HL-60/S4 treated with retinoic acid at 250 ng/mL for 4 days and 3 days (cell line): ENCODE data around the gene TDRD9.

Source experiments
- in situ Hi-C: fragments of 300-500 bp; cut with MboI; formaldehyde crosslinking; loops from 2 replicates; pipeline ENCODE4 v1.7.0; 2022; ENCODE audit warnings: low sequenced_read_pairs

The TDRD9 gene

DNA sequence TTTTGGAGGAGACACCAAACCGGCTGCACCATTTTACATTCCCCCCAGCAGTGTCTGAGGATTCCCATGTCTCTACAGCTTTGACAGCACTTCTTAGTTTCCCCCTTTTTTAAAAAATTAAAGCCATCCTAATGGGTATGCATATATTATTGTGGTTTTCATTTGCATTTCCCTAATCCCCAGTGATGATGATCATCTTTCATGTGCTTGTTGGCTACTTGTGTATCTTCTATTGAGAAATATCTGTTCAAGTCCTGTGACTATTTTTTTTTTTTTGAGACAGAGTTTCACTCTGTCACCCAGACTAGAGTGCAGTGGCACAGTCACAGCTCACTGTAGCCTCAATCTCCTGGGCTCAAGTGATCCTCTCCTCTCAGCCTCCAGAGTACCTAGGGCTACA is 134.0 kb downstream of the TDRD9 start:
- in situ Hi-C loops, result no loop called here

DNA sequence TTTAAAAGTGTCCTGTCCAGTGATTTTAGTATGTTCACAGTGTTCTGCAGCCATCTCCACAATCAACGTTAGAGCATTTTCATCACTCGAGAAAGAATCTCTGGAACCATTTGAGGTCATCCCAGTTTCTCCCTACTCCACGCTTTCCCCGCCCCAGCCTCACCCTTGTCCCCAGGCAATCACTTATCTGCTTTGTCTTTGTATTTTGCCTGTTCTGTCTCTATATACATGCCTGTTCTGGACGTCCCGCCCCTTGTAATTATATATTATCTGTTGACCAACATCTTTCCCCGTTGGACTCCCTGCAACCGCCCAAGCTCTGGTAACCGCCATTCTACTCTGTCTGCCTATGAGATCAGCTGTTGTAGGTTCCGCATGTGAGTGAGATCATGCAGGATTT is 135.7 kb downstream of the TDRD9 start:
- in situ Hi-C loops, result no loop called here

DNA sequence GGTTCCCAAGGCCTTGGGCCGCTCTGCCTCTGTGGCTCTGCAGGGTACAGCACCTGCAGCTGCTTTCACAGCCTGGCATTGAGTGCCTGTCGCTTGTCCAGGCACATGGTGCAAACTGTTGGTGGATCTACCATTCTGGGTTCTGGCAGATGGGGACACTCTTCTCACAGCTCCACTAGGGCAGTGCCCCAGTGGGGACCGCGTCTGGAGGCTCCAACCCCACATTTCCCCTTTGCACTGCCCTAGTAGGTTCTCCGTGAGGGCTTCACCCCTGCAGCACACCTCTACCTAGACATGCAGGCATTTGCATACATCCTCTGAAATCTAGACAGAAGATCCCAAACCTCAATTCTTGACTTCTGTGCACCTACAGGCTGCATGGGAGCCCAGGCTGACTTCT is 138.0 kb downstream of the TDRD9 start:
- in situ Hi-C loops, result no loop called here

DNA sequence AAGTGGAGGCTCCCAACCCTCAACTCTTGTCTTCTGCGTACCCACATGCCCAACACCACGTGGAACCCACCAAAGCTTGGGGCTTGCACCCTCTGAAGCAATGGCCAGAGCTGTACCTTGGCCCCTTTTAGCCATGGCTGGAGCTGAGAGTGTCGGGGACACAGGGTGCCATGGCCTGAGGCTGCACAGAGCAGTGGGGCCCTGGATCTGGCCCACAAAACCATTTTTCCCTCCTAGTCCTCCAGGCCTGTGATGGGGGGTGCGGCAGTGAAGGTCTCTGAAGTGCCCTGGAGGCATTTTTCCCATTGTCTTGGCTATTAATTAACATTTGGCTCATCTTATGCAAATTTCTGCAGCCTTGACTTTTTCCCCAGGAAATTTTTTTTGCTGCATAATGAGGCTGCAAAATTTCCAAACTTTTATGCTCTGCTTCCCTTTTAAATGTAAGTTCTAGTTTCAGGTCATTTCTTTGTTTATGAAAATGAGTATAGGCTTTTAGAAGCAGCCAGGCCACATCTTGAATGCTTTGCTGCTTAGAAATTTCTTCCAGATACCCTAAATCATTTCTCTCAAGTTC is 138.6 kb downstream of the TDRD9 start:
- in situ Hi-C loops, result no loop called here

DNA sequence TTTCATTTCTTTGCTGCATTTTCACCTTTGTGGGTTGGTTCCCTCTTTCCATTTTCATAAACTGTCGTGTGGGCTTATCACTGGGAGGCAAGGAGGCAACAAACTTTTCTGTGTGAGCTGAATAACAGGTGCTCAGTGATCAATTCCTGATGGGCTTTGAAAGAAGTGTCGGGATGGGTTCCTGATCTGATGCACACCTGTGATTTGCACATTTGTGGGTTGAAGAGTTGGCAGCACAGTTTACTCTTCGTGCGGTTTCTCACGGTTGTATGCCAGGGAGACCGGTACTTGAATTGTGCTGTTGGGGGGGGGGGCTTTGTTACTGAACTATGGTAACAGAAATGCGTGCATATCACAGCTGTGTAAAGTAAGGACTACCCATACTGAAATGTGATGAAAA is 141.3 kb downstream of the TDRD9 start:
- in situ Hi-C loops, result no loop called here

DNA sequence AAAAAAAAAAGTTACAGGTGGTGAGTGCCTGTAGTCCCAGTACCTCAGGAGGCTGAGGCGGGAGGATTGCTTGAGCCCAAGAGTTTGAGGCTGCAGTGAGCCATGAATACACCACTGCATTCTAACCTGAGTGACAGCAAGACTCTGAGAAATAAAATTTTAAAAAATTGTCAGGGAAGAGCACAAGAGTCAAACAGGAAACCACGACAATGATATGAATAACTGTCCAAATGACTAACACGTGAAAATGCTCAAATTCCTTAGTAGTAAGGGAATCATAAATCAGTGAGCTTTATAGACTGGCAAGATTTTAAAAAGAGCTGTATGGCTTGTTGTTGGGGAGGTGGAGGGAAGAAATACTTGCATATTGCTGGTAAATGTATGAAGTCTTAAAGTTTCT is 144.3 kb downstream of the TDRD9 start:
- in situ Hi-C loops, result no loop called here

DNA sequence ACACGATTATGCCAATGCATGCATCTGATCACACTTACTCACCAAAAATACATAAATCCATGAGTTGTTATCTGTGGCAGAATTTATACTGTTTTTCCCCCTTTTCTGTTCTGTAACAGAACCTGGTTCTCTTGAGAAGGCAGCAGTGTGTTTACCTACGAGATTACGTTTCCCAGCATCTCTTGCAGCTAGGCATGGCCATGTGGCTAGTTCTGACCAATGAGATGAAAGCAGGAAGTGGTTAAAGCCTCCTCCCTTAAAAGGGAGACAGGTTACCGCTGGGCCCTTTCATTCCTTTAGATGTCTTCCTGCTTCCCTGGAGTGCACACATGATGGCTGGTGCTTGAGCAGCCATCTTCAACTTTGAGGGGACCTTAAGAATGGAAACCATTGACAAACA is 145.5 kb downstream of the TDRD9 start:
- in situ Hi-C loops, result no loop called here

DNA sequence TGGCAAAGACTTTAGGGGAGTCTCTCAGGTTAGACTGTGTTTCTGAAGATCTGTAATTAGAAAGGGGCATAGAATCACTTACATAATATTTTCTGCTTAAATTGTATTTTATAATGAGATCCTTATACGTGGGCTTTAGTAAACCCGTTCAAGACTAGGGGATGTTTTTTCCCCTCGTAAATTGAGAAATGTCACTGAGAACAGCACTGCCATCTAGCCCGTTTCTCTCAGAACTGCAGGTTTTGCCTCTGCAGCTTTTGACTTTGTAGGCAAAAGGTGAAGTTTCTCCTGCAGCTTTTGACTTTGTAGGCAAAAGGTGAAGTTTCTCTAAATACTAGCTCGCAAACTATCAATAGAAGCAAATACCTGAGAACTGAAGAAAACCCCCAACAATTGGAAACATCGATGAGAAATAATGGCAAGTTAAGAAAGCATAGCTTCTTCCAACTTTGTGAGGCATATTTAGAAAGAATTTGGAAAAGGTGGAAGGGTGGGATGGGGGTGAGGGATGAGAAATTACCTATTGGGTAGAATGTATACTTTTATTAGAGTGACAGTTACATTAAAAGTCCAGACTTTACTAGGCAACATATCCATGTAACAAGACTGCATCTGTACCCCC is 147.4 kb downstream of the TDRD9 start:
- in situ Hi-C loops, result loop anchor here (25.0 kb wide), 1 partner anchor 562 kb away; no protein-coding TSS in a partner anchor

DNA sequence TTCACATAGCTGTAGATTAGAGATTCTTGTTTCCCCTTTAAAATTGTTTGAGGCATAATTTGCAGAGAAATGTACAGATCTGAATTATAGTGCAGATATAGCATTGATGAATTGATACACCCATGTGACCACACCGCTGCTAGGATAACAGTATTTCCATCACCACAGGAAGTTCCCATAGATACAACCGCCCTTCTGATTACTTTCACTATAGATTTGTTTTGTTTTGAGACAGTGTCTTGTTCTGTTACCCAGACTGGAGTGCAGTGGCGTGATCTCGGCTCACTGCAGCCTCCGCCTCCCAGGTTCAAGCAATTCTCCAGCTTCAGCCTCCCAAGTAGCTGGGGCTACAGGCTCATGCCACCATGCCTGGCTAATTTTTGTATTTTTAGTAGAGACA is 148.5 kb downstream of the TDRD9 start:
- in situ Hi-C loops, result loop anchor here (25.0 kb wide), 1 partner anchor 561 kb away; no protein-coding TSS in a partner anchor

DNA sequence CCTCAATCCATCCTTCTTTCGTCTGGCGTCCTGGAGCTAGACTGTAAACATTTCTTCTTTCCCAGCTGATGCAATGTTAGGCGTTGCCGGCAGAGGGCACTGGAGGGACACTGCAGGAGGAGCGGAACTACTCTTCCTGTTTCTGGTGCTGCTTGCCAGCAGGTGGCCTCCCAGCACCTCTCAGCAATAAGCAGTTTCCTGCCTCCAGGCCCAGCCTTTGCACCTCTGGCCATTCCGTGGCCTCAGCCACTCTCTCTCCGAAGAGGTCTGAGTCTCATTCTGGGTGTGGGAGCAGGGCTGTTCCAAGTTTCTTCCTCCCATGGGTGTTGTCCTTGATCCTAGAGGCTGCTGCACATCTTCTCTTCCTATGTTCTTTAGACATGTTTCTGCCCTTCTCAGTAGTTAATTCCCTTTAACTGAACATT is 149.8 kb downstream of the TDRD9 start:
- in situ Hi-C loops, result loop anchor here (25.0 kb wide), 1 partner anchor 559 kb away; no protein-coding TSS in a partner anchor

DNA sequence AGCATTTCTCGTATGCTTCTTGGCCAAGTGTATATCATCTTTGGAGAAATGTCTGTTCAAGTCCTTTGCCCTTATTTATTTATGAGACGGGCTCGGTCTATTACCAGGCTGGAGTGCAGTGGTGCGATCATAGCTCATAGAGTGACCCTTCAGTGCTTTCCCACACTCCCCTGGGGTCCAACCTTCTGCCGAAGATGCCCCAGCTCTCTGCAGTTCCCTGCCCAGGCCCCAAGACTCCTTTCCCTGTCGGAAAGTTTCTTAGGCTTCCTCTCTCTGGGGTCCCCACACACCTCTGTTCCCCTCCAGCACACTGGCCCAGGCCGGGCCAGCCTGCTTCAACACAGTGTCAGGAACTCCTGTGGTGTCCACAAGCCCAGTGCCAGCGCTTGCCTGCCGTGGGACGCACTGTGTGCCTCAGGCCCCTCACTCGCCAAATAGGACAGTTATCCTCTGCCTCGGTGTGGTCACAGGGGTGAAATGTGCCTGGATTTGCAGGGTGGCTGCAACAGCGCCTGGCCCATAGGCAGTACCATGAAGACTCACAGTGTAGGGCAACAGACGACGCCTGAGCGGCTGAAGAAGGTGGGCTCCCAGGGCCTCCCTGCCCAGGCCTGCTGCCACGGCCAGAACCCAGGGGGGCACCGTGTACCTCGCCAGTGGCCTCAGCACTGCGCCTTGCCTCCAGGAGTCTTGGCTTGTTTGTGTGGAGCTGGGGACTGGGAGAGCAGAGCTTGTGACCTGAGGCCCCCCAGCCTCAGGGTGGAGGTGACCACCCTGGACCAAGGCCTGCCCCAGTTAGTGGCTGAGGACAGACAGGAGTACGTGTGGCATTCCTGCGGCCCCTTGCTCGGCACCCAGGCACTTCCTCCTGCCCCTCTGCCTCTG is 152.4 kb downstream of the TDRD9 start:
- in situ Hi-C loops, result loop anchor here (25.0 kb wide), 1 partner anchor 557 kb away; no protein-coding TSS in a partner anchor

DNA sequence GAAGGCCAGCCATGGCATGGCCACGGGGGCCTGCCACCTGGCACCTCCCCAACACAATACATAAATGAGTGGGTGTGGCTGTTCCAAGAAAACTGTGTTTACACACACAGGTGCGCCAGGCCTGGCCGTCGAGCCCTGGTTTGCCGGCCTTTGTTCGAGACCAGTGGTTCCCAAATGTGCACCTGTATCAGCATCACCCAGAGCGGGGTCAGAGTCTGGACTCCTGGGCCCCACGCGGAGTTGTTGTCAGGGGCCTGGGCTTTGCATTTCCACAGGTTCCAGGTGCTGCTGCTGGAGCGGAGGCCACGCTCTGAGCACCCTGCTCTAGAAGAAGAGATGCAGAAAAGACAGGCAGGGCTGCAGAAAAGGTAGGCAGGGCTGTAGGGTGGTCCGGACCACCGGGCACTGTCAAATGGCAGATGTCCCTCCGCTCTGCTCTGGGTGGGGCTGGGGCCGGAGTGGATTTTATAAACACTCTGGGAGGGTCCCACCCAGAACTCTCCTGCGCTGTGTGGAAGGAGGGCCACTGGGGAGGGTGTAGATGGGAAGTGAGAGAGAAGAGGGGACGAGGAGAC is 153.1 kb downstream of the TDRD9 start:
- in situ Hi-C loops, result loop anchor here (25.0 kb wide), 1 partner anchor 556 kb away; no protein-coding TSS in a partner anchor

DNA sequence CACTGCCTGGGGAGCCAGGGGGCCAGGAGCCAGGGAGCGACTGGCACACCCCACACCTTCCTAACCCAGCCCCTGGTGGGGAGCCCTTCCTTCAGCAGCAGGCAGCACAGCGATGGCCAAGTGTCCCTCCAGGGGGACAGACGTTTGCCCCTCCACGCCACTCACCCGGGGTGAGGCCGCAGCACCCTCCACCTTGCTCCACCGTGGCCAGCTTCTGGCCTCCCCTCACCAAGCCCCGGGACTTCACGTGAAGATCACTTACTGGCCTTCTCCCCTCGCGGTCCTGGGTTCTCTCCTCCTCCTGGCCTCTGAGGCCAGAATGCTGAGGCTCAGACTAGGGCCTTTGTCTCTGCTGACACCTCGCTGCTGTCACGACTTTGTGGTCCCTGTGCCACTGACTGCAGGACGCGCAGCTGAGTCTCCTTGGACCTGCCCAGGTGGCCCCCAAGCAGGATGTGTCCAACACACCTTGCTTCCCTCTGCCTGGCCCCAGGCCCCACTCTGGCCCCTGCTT is 153.8 kb downstream of the TDRD9 start:
- in situ Hi-C loops, result loop anchor here (25.0 kb wide), 1 partner anchor 555 kb away; no protein-coding TSS in a partner anchor

DNA sequence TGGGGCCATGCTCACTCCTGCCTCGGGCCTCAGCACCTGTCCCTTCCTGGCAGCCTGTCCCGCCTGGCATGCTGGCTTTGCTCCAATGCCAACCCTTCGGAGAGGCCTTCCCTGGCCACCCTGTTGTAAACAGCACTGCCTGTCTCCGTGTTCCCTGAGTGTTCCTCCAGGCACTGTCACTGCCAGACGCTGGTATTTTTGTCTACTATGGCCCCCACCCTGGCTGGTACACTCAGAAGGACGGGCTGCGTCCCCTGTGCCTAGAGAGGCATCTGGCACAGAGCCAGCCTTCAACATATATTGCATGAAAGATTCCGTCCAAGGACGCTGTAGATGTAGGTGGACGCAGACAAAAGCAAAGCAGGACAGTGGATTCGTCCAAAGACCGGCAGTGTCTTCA is 154.6 kb downstream of the TDRD9 start:
- in situ Hi-C loops, result loop anchor here (25.0 kb wide), 1 partner anchor 554 kb away; no protein-coding TSS in a partner anchor

DNA sequence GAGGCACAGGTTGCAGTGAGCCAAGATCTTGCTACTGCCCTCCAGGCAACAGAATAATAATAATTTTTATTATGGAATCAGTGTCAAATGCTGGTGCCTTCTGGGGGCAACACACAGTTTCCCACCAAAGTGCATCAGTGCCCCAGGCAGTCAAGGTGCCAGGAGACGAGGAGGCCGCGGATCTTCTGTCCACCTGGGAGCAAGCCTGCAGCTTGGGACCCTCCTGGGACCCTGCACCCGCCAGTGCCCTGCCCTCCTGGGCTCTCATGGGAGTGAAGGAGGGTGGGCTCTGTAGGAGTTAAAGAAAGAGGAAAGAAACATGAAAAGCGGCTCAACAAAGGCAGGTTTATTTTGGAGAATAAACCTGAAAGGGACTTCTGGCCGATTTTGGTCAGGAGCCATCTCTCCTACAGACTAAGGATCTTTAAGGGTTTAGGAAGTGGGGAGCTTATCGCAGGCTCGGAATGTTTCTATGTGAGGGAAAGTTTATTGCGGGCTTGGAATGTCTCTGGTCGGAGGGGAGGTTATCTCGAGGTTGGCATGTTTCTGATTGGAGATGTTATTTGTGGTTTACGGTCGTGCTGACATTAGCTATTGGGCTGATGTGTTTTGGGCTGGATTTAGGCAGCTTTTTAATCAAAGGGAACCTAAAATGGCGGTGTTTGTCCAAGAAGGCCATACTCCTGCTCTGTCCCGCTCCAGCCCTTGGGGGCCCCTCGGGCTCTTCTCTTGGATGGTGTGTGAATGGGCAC is 156.2 kb downstream of the TDRD9 start:
- in situ Hi-C loops, result loop anchor here (25.0 kb wide), 1 partner anchor 553 kb away; no protein-coding TSS in a partner anchor

DNA sequence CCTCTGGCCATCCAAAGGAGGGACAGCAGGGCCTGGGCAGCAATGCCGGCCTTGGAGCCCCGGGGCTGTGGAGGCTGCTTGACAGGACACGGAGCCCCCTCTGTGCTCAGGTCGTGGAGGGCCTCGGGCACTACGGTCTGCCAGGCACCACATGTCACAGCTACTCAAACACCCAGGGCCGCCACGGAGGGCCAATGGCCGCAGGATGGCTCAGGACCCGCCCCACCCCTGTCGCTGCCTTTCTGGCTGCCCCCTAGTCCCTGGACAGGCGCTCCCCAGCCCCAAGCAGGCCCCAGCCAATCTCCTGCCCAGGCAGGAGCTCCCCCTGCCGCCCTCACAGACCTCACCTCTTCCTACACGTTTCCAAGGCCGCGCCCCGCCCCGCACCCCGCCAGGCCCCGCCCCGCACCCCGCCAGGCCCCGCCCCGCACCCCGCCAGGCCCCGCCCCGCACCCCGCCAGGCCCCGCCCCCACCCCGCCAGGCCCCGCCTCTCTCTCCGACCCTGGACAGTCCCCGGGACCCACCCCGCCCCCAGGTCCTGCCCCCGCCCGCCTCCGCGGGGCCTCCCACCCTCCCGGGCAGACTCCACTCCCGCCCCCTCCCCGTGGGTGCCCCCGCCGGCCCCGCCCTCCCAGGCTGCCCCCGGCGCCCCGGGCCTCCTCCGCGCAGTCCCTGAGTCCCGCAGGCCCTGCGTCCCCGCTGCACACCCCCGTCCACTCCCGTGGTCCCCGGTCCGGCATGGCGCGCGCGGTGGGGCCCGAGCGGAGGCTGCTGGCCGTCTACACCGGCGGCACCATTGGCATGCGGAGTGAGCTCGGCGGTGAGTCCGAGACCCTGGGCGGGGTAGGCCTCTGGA is 157.0 kb downstream of the TDRD9 start, which contains the start of gene ASPG:
Gene ASPG, plus strand, starts transcription at position 669 of the 857 bp plus-strand sequence. Its CDS starts 71 bp downstream, at position 740.
- in situ Hi-C loops, result loop anchor here (25.0 kb wide), 1 partner anchor 552 kb away; no protein-coding TSS in a partner anchor

DNA sequence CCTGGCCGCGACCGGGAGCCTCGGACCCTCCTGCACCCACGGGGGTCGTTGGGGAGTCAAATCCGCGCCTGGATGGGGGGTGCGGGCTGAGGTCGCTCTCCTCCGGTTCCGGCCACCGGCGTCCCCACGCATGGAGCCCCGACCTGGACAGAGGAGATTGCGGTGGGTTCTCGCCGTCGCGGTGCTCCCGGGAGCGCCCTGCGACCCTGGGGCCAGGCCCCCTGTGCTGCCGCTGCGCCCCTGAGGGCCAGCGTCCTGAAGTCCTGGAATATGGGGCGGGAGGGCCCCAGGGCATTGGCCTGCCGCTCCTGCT is 157.6 kb downstream of the TDRD9 start:
- in situ Hi-C loops, result loop anchor here (25.0 kb wide), 1 partner anchor 551 kb away; no protein-coding TSS in a partner anchor

DNA sequence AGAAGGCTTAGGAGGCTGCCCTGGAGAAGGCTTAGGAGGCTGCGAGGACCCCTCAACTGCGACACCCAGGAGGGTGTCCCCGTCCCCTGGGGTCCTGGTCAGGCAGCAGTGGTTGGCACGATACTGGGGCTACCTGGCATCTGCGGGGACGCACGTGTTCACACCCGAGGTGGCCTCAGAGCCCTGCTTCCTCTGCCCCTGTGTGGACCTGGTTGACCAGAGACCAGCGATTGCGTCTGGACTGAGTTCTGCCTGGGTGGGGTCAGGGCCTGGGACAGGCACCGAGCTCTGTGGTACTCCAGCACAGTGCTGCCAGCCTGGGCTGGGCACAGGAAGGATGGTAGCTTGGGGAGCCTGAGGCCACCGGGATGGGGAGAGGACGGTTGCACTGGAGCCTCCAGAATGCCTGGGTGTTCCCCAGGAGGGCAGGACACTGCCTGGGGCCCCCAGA is 158.0 kb downstream of the TDRD9 start:
- in situ Hi-C loops, result loop anchor here (25.0 kb wide), 1 partner anchor 551 kb away; no protein-coding TSS in a partner anchor
